DMS 273 treated with DMSO at 0.1 percent for 48 hours (cell line): ENCODE results near the gene OR2B2.
A peak's percentile ranks its signal among the peaks of the same experiment; 100 is the strongest.

Source experiments
- DNase-seq: peaks from one replicate; lab custom pipeline; 2025; lab: John Stamatoyannopoulos, UW

OR2B2 gene

DNA sequence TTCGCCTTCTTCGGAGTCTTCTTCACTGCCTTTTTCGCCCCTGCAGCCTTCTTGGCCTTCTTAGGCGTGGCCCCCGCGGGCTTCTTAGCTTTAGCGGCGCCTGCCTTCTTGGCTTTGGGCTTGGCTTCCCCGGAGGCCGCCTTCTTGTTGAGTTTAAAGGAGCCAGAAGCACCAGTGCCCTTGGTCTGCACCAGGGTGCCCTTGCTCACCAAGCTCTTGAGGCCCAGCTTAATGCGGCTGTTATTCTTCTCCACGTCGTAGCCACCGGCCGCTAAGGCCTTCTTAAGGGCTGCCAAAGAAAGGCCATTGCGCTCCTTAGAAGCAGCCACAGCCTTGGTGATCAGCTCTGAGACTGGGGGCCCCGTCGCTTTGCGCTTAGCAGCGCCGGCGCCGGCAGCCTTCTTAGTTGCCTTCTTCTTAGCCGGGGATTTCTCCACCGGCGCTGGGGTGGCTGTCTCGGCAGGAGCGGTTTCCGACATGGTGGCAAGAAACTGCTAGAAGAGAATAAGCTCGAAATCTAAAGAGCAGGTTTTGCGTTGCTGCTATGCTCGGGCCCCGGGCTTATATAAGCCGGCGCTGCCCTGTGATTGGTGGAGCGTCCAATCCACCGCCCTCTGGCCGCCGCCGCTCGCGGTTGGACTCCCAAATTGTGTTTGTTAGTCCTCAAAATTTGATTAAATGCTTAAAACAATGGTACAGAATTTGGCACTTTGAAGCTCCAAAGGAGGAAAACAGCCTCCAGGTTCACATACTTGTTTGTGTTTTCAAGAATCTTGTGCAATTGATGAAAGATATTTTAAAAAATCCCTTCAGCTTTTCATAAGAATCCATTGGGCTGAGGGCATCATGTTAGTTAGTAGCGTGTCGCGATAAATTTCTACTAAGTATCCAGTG is 44.9 kb downstream of the OR2B2 start:
- DNase-seq = peak; percentile 14

DNA sequence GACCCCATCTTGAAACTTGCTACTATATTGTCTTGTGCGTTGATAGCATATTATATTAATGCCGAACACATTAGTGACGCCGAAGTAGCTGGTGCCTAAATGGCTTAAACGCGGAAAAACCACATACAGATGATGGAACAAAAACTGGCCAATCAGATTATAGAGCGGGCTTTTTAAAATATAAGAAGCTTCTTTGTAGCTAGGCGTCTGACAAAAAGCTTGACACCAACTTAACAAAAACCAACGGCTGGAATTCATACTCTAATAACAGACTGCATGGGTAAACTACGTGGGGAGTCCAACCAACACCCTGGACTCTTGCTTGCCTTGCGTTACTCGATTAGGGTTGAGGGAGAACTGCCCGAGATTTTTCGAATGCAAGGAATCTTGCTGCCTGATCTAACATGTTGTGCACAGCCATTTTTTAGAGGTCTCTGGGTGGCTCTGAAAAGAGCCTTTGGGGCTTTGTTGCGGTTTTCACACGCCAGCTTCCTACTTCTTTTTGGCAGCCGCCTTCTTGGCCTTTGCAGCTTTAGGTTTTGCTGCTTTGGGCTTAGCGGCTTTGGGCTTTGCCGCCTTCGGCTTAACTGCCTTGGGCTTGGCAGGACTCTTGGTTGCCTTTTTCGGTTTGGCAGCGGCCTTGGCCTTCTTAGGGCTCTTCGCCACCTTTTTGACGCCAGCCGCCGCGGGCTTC is 45.7 kb downstream of the OR2B2 start:
- DNase-seq = no peak

DNA sequence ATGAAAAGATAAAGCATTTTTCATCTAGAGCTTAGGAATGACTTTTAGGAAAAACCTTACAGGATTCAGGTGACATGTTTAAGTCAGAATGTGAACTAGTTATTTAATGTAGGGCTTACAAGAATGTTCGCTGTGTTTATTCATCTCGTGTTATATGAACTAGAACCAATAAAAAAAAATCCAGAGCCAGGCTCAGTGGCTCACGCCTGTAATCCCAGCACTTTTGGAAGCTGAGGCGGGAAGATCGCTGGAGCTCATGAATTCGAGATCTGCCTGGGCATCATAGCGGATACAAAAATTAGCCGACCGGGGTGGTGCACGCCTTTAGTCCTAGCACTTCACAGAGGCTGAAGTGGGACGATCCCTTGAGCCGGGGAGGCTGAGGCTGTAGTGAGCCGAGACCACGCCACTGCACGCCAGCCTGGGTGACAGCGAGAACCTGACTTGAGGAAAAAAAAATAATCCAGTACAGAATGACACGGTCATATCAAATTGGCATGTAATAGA is 46.3 kb downstream of the OR2B2 start:
- DNase-seq = no peak

- DNase-seq = peak; percentile 80
Measured at GRCh38 chr6:27864906-27865849, 47.0 kb downstream of the OR2B2 start.

DNA sequence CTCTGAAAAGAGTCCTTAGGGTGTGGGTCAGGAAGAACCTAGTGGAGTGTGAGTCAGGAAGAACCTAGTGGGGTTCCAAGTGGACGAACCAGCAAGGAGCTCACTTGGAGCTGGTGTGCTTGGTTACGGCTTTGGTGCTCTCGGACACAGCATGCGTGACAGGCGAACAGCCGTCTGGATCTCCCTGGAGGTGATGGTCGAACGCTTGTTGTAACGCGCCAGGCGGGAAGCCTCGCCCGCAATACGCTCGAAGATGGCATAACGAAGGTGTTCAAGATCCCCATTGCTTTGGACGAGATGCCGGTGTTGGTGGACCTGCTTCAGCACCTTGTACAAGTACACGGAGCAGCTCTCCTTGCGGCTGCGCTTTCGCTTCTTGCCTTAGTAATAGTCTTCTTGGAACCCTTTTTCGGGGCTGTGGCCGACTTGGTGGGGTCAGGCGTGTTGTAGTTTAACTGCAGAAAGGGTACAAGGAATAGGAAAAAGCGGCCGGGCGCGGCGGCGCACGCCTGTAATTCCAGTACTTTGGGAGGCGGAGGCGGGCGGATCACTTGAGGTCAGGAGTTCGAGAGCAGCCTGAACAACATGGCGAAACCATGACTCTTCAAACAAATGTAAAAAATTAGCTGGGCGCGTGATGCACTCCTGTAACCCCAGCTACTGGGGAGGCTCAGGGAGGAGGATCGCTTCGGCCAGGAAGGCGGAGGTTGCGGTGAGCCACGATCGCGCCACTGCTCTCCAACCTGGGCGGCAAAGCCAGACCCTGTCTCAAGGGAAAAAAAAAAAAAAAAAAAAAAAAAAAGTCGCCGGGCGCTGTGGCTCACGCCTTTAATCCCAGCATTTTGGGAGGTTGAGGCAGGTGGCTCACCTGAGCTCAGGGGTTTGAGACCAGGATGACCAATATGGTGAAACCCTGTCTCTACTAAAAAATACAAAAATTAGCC is 48.0 kb downstream of the OR2B2 start:
- DNase-seq = no peak

GRCh38 chr6:27862396-27863066 is 49.7 kb downstream of the OR2B2 start:
- no peak for DNase-seq

DNA sequence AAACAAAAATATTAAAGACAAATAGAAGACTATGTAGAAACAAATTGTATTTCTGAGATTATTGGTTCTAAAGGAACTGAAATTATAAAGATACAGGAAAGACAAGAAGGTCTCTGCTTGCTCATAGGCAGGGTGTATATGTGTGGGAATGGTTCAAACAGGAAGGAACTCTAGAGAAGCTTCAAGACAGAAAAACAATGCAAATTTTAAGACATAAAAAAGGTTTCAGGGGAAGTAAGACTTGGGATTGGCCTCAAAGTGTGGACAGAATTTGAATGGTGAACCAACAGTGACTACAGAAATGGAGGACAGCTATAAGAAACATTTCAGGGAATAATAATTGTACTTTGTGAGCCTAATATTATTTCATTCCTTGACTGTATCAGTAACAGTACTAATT is 50.3 kb downstream of the OR2B2 start:
- DNase-seq = no peak

DNA sequence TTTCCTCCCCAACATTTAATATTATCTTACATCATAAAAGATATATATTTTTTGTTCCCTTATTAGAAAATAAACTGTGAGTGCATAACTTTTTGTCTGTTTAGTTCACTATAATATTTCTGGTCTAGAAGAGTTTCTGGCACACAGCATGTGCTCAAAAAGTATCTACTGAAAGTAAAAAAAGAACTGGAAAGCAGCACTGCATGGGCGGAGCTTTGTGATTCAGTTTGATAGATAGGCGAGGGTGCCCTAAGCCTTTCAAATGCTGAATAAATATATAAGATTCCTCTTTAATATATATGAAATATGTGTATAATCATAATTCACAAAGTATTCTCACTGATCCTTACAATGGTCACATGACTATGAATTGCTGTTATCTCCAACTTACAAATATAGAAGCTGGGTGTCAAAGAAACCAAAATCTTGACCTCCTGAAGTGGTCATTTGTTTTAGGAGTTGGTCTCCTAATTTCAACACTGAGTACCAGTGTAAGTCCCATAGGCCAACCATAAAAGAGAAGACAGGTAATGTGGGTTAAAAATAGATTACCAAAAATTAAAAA is 50.8 kb downstream of the OR2B2 start:
- no peak for DNase-seq
